Coronary artery (tissue), 2 donors: ENCODE data around the gene PTPN6.
A peak's percentile ranks its signal among the peaks of the same experiment; 100 is the strongest.

Source experiments
- DNase-seq: peaks from one replicate; pipeline ENCODE4 v3.0.0-alpha.2; 2017; ENCODE audit warnings: low spot score
- H3K27ac ChIP-seq, 2 donors: fragments of 200-600 bp; sonication (generic); one replicate each; pipeline ENCODE4 v1.5.1; 2016 to 2019
- H3K4me3 ChIP-seq: fragments of 200-600 bp; sonication (generic); 2 replicates; pipeline ENCODE4 v1.5.1; 2016; ENCODE audit warnings: mild to moderate bottlenecking, moderate library complexity
- CTCF ChIP-seq: fragments of 200-600 bp; sonication (generic); IDR thresholded peaks from one replicate; pipeline ENCODE4 v1.5.1; 2019; ENCODE audit warnings: antibody characterized with exemption

The PTPN6 gene

DNA sequence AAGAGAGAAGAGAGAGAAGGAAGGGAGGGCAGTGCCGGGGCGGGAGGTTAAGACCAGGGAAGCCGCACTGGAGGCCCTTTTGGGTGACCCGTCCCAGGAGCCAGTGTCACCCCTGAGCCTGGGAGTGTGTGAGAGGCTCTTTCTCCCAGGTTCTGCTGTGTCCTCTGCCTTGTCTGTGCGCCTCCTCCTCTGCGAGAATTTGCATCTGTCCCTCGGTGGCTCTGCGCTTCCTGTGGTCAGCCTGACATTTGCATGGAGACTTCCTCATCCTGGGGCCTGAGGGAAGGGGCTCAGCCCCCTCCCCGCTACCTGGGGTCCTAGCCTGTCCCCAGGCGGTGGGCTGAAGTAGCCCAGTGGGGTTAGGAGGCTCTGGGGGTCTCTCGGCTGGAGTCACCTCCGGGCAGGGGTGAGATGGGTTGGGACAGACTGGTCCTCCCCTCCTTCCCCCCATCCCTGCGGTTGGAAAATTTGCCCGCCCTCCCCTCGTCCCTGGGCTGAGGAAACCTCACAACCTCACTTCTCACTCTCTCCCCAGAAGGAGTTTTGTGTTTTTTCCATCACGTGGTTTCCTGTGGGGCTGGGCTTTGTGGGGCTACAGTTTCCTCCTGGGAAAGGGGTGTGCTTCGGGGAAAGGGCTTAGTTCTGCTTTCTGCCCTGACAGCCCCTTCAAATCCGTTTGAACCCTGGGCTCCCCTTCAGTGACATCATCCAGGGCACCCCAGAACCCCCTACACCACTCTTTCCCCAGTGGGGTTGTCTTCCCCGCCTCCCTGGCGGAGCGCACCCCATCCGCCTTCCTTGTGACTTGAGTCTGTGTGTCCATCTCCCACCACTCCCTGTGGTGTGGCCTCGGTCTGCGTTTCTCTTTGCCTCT, 2.5 kb downstream of the PTPN6 start:
- H3K27ac ChIP-seq, result peak overlapping the region in 1 of 2 donors; percentile 83
- DNase-seq, result peak; percentile 76
- H3K4me3 ChIP-seq, result peak overlapping the region; percentile 66
- no peak for TF ChIP-seq CTCF

GRCh38 chr12:6954316-6955107, 3.4 kb downstream of the PTPN6 start:
- no peak for TF ChIP-seq CTCF
- H3K4me3 ChIP-seq, result no peak overlapping the region
- H3K27ac ChIP-seq, result peak overlapping the region in 1 of 2 donors; percentile 83
- no peak for DNase-seq

- Histone ChIP-seq H3K4me3 (no peak overlapping the region), H3K27ac (no peak overlapping the region)
- no peak for DNase-seq
- no peak for TF ChIP-seq CTCF
Measured at GRCh38 chr12:6955108-6956020, 4.2 kb downstream of the PTPN6 start.

DNA sequence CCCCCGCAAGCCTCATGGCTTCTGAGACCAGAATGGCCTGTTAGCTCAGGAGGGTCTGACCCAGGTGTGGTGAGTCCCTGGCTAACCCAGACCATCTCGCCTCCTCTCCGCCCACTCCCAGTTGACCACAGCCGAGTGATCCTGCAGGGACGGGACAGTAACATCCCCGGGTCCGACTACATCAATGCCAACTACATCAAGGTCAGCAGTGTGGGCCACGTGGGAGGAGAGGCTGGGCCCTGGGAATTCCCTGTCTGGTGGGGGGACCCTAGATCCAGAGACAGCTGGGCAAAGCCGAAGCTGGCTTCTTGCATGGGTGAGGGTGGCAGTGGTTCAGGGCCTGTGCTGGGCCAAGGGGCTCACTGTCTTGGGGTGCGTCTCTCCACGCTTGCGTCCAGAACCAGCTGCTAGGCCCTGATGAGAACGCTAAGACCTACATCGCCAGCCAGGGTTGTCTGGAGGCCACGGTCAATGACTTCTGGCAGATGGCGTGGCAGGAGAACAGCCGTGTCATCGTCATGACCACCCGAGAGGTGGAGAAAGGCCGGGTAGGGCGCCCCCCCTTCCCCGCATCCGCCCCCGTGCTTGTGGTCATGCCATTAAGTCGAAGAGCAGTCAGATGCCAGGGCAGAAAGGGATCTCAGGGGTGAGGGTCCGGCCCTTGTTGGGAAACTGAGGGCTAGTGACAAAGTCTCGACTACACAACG, 5.0 kb downstream of the PTPN6 start:
- DNase-seq, result no peak
- no peak for TF ChIP-seq CTCF
- Histone ChIP-seq H3K27ac (no peak overlapping the region), H3K4me3 (no peak overlapping the region)

DNA sequence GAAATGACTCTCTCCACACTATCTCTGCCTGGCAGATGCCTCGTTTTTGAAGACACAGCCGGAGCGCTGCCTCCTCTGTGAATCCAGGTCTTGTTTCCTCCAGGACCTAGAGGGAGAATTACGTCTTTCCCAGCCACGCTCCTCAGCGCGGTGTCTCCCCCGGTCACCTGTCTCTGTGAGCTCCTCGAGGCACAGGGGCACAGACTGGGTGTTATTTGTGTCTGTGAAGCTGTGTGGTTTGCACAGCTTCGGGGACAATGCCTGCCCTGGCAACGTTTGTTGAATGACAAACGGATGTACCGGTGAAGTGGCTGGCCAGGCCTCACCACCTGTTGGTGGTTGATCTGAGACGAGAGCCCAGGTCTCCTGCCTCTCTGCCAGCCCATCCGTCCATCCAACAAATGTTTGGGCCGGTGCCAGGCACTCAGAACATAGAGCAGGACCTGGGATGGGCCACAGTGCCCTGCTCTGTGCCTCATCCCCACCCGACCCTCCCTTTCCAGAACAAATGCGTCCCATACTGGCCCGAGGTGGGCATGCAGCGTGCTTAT, 6.1 kb downstream of the PTPN6 start:
- H3K4me3 ChIP-seq, result no peak overlapping the region
- no peak overlapping the region for H3K27ac ChIP-seq
- no peak for DNase-seq
- TF ChIP-seq CTCF, result no peak
